ENCODE data around the gene TRIM4.
"Not testable (repeated sequence)": the region's sequence is repeated elsewhere in the genome, so short reads cannot be mapped to it uniquely, and the experiment has no call there.

The TRIM4 gene

DNA sequence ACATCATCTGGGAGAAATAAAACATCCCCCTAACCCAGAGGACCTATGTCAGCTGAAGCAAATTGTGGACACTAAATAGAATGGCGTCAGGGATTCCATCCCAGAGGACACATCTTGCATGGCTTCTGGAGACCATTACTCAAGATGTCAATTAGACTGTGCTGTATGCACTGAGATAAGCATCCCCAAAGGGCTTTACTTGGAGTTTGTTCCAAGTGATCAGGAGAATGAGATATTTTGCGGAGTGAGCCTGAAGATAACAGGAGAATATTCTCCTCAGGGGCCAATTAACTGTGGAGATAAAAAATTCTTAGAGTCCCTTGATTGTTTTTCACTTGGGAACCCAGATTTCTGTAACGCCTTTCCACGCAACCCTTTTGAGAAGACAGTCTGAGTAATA is 38.0 kb downstream of the TRIM4 start:
- TF ChIP-seq, protein P1, sequence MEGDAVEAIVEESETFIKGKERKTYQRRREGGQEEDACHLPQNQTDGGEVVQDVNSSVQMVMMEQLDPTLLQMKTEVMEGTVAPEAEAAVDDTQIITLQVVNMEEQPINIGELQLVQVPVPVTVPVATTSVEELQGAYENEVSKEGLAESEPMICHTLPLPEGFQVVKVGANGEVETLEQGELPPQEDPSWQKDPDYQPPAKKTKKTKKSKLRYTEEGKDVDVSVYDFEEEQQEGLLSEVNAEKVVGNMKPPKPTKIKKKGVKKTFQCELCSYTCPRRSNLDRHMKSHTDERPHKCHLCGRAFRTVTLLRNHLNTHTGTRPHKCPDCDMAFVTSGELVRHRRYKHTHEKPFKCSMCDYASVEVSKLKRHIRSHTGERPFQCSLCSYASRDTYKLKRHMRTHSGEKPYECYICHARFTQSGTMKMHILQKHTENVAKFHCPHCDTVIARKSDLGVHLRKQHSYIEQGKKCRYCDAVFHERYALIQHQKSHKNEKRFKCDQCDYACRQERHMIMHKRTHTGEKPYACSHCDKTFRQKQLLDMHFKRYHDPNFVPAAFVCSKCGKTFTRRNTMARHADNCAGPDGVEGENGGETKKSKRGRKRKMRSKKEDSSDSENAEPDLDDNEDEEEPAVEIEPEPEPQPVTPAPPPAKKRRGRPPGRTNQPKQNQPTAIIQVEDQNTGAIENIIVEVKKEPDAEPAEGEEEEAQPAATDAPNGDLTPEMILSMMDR (IDR thresholded peaks at IDR 0.05; ENCODE audit: insufficient read depth, low read length), result no peak
- TF ChIP-seq POLR2AphosphoS5 (IDR thresholded peaks at IDR 0.05; ENCODE audit: low read depth), result no peak
- no peak for TF ChIP-seq GABPA (IDR thresholded peaks at IDR 0.05; ENCODE audit: low read depth)
- TF ChIP-seq, protein P2, sequence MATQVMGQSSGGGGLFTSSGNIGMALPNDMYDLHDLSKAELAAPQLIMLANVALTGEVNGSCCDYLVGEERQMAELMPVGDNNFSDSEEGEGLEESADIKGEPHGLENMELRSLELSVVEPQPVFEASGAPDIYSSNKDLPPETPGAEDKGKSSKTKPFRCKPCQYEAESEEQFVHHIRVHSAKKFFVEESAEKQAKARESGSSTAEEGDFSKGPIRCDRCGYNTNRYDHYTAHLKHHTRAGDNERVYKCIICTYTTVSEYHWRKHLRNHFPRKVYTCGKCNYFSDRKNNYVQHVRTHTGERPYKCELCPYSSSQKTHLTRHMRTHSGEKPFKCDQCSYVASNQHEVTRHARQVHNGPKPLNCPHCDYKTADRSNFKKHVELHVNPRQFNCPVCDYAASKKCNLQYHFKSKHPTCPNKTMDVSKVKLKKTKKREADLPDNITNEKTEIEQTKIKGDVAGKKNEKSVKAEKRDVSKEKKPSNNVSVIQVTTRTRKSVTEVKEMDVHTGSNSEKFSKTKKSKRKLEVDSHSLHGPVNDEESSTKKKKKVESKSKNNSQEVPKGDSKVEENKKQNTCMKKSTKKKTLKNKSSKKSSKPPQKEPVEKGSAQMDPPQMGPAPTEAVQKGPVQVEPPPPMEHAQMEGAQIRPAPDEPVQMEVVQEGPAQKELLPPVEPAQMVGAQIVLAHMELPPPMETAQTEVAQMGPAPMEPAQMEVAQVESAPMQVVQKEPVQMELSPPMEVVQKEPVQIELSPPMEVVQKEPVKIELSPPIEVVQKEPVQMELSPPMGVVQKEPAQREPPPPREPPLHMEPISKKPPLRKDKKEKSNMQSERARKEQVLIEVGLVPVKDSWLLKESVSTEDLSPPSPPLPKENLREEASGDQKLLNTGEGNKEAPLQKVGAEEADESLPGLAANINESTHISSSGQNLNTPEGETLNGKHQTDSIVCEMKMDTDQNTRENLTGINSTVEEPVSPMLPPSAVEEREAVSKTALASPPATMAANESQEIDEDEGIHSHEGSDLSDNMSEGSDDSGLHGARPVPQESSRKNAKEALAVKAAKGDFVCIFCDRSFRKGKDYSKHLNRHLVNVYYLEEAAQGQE (IDR thresholded peaks at IDR 0.05; ENCODE audit: insufficient replicate concordance, low read depth), result no peak
- TF ChIP-seq SPI1 (IDR thresholded peaks at IDR 0.05; ENCODE audit: borderline replicate concordance, low read depth), result no peak
- DNase-seq (ENCODE audit: low read depth in 1 of 2, low spot score in 1 of 2), result no peak
- Histone ChIP-seq H3K4me3 (replicated peaks; ENCODE audit: insufficient read depth, low read length) (no peak overlapping the region), H3K27ac (replicated peaks) (no peak overlapping the region), H3K27me3 (ENCODE audit: insufficient read depth, poor library complexity, severe bottlenecking) (no peaks in the 10 kb centered on the region)

DNA sequence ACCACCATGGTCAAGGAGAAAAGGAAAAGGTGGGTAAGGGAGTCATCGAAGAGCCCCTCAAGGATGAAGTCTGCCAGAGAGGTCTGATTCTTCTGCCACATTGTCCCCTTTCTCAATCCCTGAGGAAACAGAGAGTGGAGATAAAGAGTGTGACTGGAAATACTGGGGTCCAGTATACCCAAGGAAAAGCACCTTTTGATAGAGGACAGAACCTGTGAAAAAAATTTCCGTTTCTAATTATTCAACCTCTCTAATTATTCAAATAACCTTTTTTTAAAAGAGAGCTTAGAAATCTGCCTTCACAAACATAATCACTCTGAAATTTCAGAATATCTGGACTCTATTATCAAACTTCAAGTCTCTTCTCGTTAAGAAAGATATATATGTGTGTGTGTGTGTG is 42.4 kb downstream of the TRIM4 start, which contains the start of gene OR2AE1:
Gene OR2AE1 (minus strand): TSS at position 101 of the 400 bp plus-strand sequence. CDS start 0 bp downstream, at position 101.
- DNase-seq (ENCODE audit: low read depth in 1 of 2, low spot score in 1 of 2), result no peak
- Histone ChIP-seq H3K4me3 (replicated peaks; ENCODE audit: insufficient read depth, low read length) (no peak within 1 kb of the TSS), H3K27me3 (ENCODE audit: insufficient read depth, poor library complexity, severe bottlenecking) (no peaks in the 10 kb centered on the region), H3K27ac (replicated peaks) (peak within 1 kb of the TSS; percentile 19; the same call in 1 of the 2 replicates)
- TF ChIP-seq GABPA (IDR thresholded peaks at IDR 0.05; ENCODE audit: low read depth) (no peak), SPI1 (IDR thresholded peaks at IDR 0.05; ENCODE audit: borderline replicate concordance, low read depth) (no peak), POLR2AphosphoS5 (IDR thresholded peaks at IDR 0.05; ENCODE audit: low read depth) (no peak)
- TF ChIP-seq, protein P1 (IDR thresholded peaks at IDR 0.05; ENCODE audit: insufficient read depth, low read length), result no peak
- TF ChIP-seq, protein P2 (IDR thresholded peaks at IDR 0.05; ENCODE audit: insufficient replicate concordance, low read depth), result no peak

DNA sequence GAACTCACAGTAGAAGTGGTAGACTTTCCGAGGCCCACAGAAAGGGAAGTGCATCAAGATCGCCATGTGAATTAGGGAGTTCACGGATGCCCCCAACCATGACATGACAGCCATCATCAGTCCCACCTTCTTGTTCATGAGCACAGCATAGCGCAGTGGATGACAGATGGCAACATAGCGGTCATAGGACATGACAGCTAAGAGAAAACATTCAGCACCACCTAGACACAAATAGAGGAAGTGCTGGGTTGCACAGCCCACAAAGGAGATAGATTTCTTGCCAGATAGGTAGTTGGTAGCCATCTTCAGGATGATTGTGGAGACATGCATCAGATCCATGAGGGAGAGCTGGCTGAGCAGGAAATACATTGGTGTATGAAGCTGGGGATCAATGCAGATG is 42.8 kb downstream of the TRIM4 start:
- no peak overlapping the region for H3K4me3 ChIP-seq (replicated peaks; ENCODE audit: insufficient read depth, low read length)
- peak overlapping the region; percentile 19; the same call in 1 of the 2 replicates for H3K27ac ChIP-seq (replicated peaks)
- H3K27me3 ChIP-seq (ENCODE audit: insufficient read depth, poor library complexity, severe bottlenecking), result no peaks in the 10 kb centered on the region
- peak in 1 of 2 experiments; percentile 76 for DNase-seq (ENCODE audit: low read depth in 1 of 2, low spot score in 1 of 2)
- TF ChIP-seq GABPA (IDR thresholded peaks at IDR 0.05; ENCODE audit: low read depth) (no peak), SPI1 (IDR thresholded peaks at IDR 0.05; ENCODE audit: borderline replicate concordance, low read depth) (peak; percentile 98)

DNA sequence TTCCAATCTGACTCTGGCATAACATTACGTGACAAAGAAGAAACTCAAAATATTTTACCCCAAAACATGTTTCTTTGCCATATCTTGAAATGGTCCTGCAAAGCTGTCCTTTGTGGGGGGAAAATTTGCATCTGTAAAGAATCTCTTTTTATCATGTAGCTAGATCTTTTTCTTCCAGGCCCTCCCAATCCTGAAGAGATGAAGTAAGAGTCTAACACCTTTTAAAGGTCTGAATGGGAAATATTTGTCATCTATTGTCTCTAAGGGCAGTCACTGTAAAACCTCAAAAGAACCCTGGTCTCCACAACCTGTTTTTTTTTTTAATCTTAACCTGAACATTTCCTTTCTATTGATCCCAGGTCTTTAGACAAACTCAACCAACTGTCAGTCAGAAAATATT is 51.1 kb downstream of the TRIM4 start:
- Histone ChIP-seq H3K27ac (replicated peaks) (no peak overlapping the region), H3K4me3 (replicated peaks; ENCODE audit: insufficient read depth, low read length) (no peak overlapping the region), H3K27me3 (ENCODE audit: insufficient read depth, poor library complexity, severe bottlenecking) (no peaks in the 10 kb centered on the region)
- DNase-seq (ENCODE audit: low read depth in 1 of 2, low spot score in 1 of 2), result no peak
- TF ChIP-seq, protein P1 (IDR thresholded peaks at IDR 0.05; ENCODE audit: insufficient read depth, low read length), result no peak
- TF ChIP-seq GABPA (IDR thresholded peaks at IDR 0.05; ENCODE audit: low read depth) (no peak), POLR2AphosphoS5 (IDR thresholded peaks at IDR 0.05; ENCODE audit: low read depth) (no peak), SPI1 (IDR thresholded peaks at IDR 0.05; ENCODE audit: borderline replicate concordance, low read depth) (no peak)
- TF ChIP-seq, protein P2 (IDR thresholded peaks at IDR 0.05; ENCODE audit: insufficient replicate concordance, low read depth), result no peak

DNA sequence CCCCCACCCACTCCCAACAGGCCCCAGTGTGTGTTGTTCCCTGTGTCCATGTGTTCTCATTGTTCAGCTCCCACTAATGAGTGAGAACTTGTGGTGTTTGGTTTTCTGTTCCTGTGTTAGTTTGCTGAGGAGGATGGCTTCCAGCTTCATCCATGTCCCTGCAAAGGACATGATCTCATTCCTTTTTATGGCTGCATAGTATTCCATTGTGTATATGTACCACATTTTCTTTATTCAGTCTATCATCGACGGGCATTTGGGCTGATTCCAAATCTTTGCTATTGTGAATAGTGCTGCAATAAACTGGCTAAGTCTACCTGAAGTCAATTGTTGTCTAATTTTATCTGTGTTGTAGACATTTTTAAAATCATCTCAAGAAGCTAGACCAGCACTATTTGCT is 51.9 kb downstream of the TRIM4 start:
- H3K27ac ChIP-seq (replicated peaks); H3K27me3 ChIP-seq (ENCODE audit: insufficient read depth, poor library complexity, severe bottlenecking); H3K4me3 ChIP-seq (replicated peaks; ENCODE audit: insufficient read depth, low read length); DNase-seq (ENCODE audit: low read depth in 1 of 2, low spot score in 1 of 2): not testable (repeated sequence)

Data from HL-60 (cell line).